Mucosa of descending colon (tissue), 3 donors: ENCODE measurements around the gene TDRD9. TPM values are rescaled to one million over a fixed set of nuclear protein-coding genes. Genes with fewer than 3 reads are reported as not detected.
"Not testable (repeated sequence)": the region's sequence is repeated elsewhere in the genome, so short reads cannot be mapped to it uniquely, and the experiment has no call there.

Source experiments
- ATAC-seq: fragments of 200-7000 bp; cut with Tn5 transposase; one replicate; pipeline ENCODE4 v1.9.1; 2020; ENCODE audit warnings: mild to moderate bottlenecking, moderate library complexity
- DNase-seq, 3 donors: peaks; one replicate each; pipeline ENCODE4 v3.0.0-alpha.2; 2020
- H3K36me3 ChIP-seq: fragments of 200-600 bp; one replicate; pipeline ENCODE4 v1.8.0; 2021; ENCODE audit warnings: low read depth, mild to moderate bottlenecking
- H3K4me1 ChIP-seq: fragments of 200-600 bp; one replicate; pipeline ENCODE4 v1.8.0; 2021; ENCODE audit warnings: low read depth, mild to moderate bottlenecking
- H3K4me3 ChIP-seq: fragments of 200-600 bp; one replicate; pipeline ENCODE4 v1.8.0; 2021; ENCODE audit warnings: mild to moderate bottlenecking
- H3K9me3 ChIP-seq: fragments of 200-600 bp; one replicate; pipeline ENCODE4 v1.8.0; 2021; ENCODE audit warnings: mild to moderate bottlenecking
- CTCF ChIP-seq: fragments of 200-600 bp; IDR thresholded peaks from one replicate; pipeline ENCODE4 v1.8.0; 2022; ENCODE audit warnings: antibody characterized with exemption, mild to moderate bottlenecking
- intact Hi-C, 2 donors: fragments of 100-400 bp; cut with DNase I in 1 of 2; cut with micrococcal nuclease in 1 of 2; formaldehyde crosslinking; loops; one replicate each; pipeline versions ENCODE4 v1.11.0 to v1.11.1; 2022; cut with DNase I, micrococcal nuclease
- total RNA-seq, 3 donors: library from RNA; stranded (reverse); fragmentation: NEBNext Ultra II Directional in 2 of 3; extraction: Animal tissue kit (Norgen Biotek cat#: 25700) in 2 of 3; gene quantifications; one replicate each; pipeline versions ENCODE4 v1.2.1 to v1.2.4, GENCODE V29; 2021 to 2023
- donor health status: DM: no; HTN: no; CAD: no; lungs with moderate emphysema.
- donor health status: DM: no; HTN: no; CAD: no.
- donor health status: DM: no; HTN: yes; CAD: no.

Gene TDRD9
- total RNA-seq, 3 donors from 2014 or later, result 0.39 to 0.98 (median 0.63) TPM

GRCh38 chr14:103966631-103967030 lies 38.4 kb downstream of the TDRD9 start:
- Histone ChIP-seq H3K36me3 (no peaks in the 10 kb centered on the region), H3K4me3 (no peak overlapping the region), H3K9me3 (no peaks in the 10 kb centered on the region), H3K4me1 (no peaks in the 10 kb centered on the region)
- intact Hi-C loops, result no loop called here
- DNase-seq (no peak), ATAC-seq (no peak)
- TF ChIP-seq CTCF, result no peak

DNA sequence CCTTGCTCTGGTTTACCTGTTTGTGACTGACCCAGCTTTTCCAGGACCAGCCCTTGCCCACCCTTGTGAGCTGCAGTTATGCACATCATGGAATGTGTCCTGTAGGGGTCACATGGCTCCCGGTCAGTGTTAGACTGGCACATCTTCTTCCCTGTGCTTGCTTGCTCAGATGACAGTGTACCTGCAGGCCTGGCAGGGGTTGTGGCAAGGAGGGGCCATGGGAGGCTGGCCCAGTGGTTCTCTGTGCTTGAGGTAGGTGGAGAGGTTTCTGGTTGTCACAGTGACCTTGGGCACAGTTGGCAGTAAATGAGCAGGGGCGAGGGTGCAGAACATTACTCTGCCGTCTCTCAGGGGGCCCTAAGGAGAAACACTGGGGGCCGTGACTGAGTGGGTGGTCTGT lies 41.7 kb downstream of the TDRD9 start:
- ATAC-seq (no peak), DNase-seq (no peak)
- TF ChIP-seq CTCF, result no peak
- intact Hi-C loops, result no loop called here
- Histone ChIP-seq H3K4me3 (no peak overlapping the region), H3K36me3 (no peaks in the 10 kb centered on the region), H3K9me3 (no peaks in the 10 kb centered on the region), H3K4me1 (no peaks in the 10 kb centered on the region)

DNA sequence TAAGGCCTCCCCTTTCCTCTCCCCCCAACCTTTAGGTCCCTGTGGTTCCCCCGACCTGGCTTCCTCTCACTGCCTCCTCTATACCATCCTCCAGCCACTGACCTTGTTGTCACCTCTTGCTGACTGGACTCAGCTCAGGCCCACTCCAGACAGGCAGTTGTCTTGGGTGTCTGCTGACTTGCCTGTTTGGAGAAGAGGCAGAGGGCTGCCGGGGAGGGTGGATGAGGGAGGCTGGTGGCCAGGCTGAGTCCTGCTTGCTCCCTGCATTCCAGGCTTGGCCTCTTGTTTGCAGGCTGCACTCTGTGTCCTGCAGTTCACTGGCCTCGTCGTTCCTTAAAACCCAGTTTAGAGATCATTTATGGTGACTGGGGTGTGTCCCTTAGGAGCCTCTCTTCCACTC lies 45.1 kb downstream of the TDRD9 start:
- intact Hi-C loops, result no loop called here
- Histone ChIP-seq H3K4me3 (no peak overlapping the region), H3K9me3 (no peaks in the 10 kb centered on the region), H3K36me3 (no peaks in the 10 kb centered on the region), H3K4me1 (no peaks in the 10 kb centered on the region)
- no peak for ATAC-seq
- TF ChIP-seq CTCF, result no peak
- DNase-seq, result no peak

DNA sequence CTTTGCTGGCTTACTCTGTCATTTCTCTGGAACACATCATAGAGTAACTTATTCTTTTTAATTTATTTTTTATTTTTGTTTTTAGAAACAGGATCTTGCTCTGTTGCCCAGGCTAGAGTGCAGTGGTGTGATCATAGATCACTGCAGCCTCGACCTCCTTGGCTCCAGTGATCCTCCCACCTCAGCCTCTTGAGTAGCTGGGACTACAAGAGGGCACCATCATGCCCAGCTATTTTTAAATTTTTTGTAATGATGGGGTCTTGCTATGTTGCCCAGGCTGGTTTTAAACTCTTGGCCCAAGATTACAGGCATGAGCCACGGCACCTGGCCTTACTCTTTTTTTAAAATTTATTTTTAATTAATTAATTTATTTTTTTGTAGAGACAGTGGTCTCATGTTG lies 46.3 kb downstream of the TDRD9 start:
- no peak overlapping the region for H3K4me3 ChIP-seq
- intact Hi-C loops, result no loop called here
- DNase-seq (no peak), ATAC-seq (no peak)
- no peaks in the 10 kb centered on the region for H3K36me3 ChIP-seq
- no peaks in the 10 kb centered on the region for H3K4me1 ChIP-seq
- no peaks in the 10 kb centered on the region for H3K9me3 ChIP-seq
- TF ChIP-seq CTCF, result no peak

DNA sequence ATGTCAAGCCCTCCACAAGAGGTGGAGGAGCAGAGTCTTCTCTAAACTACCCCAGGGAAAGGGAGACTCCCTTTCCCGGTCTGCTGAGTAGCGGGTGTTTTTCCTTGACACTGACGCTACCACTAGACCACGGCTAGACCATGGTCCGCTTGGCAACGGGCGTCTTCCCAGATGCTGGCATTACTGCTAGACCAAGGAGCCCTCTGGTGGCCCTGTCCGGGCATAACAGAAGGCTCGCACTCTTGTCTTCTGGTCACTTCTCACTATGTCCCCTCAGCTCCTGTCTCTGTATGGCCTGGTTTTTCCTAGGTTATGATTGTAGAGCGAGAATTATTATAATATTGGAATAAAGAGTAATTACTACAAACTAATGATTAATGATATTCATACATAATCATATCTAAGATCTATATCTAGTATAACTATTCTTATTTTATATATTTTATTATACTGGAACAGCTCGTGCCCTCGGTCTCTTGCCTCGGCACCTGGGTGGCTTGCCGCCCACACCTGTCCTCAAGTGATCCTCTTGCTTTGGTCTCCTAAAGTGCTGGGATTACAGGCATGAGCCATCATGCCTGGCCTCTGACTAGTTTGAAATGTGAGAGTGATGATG lies 52.5 kb downstream of the TDRD9 start:
- not testable (repeated sequence) for ATAC-seq

More for the DNA sequence above, 52.5 kb downstream of the TDRD9 start:
- not testable (repeated sequence) for H3K4me3 ChIP-seq, H3K9me3 ChIP-seq, H3K36me3 ChIP-seq, H3K4me1 ChIP-seq
- intact Hi-C loops, result loop anchor here in 1 of 2 donors (10.0 kb wide), 1 partner anchor 176 kb away; no protein-coding TSS in a partner anchor
- DNase-seq, result peak; percentile 55 to 72 (median 66)
- TF ChIP-seq CTCF, result peak; percentile 69
